ENCODE results near the gene LBR. TPM values are rescaled to one million over a fixed set of nuclear protein-coding genes. Genes with fewer than 3 reads are reported as not detected.
A peak's percentile ranks its signal among the peaks of the same experiment; 100 is the strongest.

The LBR gene
- total RNA-seq, 1 donor = 25.3 TPM

- Histone ChIP-seq H3K36me3 (ENCODE audit: insufficient read depth, low read length) (no peaks in the 10 kb centered on the region), H3K4me2 (ENCODE audit: insufficient read depth, low read length) (no peak overlapping the region), H4K20me1 (ENCODE audit: insufficient read depth, low read length) (no peaks in the 10 kb centered on the region), H3K27ac (ENCODE audit: low read depth, low read length) (no peak overlapping the region), H3K4me1 (ENCODE audit: insufficient read depth, low read length) (peaks cover 28% of the 10 kb centered on the region), H3K79me2 (ENCODE audit: insufficient read depth, low read length) (no peaks in the 10 kb centered on the region), H2AFZ (ENCODE audit: low read length) (peak overlapping the region; percentile 76), H3K4me3 (ENCODE audit: insufficient read depth, low read length) (no peak overlapping the region), H3K27me3 (ENCODE audit: insufficient read depth, low read length) (no peaks in the 10 kb centered on the region), H3K9me3 (ENCODE audit: low read depth, low read length) (no peaks in the 10 kb centered on the region)
- no peak for TF ChIP-seq CTCF (IDR thresholded peaks at IDR 0.05; ENCODE audit: extremely low read depth, low read depth, low read length)
- no peak for DNase-seq (ENCODE audit: insufficient read length, low spot score, missing footprints)
Observed at GRCh38 chr1:225446981-225447615, 19.3 kb upstream of the LBR start.

GRCh38 chr1:225446595-225446960 is 18.7 kb upstream of the LBR start:
- H3K36me3 ChIP-seq (ENCODE audit: insufficient read depth, low read length) = no peaks in the 10 kb centered on the region
- no peak overlapping the region for H3K27ac ChIP-seq (ENCODE audit: low read depth, low read length)
- H3K9me3 ChIP-seq (ENCODE audit: low read depth, low read length) = no peaks in the 10 kb centered on the region
- H3K4me3 ChIP-seq (ENCODE audit: insufficient read depth, low read length) = no peak overlapping the region
- no peak for DNase-seq (ENCODE audit: insufficient read length, low spot score, missing footprints)
- no peaks in the 10 kb centered on the region for H3K79me2 ChIP-seq (ENCODE audit: insufficient read depth, low read length)
- TF ChIP-seq CTCF (IDR thresholded peaks at IDR 0.05; ENCODE audit: extremely low read depth, low read depth, low read length) = no peak
- no peak overlapping the region for H3K4me2 ChIP-seq (ENCODE audit: insufficient read depth, low read length)
- H4K20me1 ChIP-seq (ENCODE audit: insufficient read depth, low read length) = no peaks in the 10 kb centered on the region
- H3K27me3 ChIP-seq (ENCODE audit: insufficient read depth, low read length) = no peaks in the 10 kb centered on the region
- H2AFZ ChIP-seq (ENCODE audit: low read length) = no peak overlapping the region
- peaks cover 28% of the 10 kb centered on the region for H3K4me1 ChIP-seq (ENCODE audit: insufficient read depth, low read length)

- Histone ChIP-seq H3K27me3 (ENCODE audit: insufficient read depth, low read length) (no peaks in the 10 kb centered on the region), H2AFZ (ENCODE audit: low read length) (no peak overlapping the region), H3K79me2 (ENCODE audit: insufficient read depth, low read length) (no peaks in the 10 kb centered on the region), H3K9me3 (ENCODE audit: low read depth, low read length) (no peaks in the 10 kb centered on the region), H3K4me3 (ENCODE audit: insufficient read depth, low read length) (no peak overlapping the region), H3K4me1 (ENCODE audit: insufficient read depth, low read length) (peaks cover 28% of the 10 kb centered on the region), H3K27ac (ENCODE audit: low read depth, low read length) (no peak overlapping the region), H4K20me1 (ENCODE audit: insufficient read depth, low read length) (no peaks in the 10 kb centered on the region), H3K36me3 (ENCODE audit: insufficient read depth, low read length) (no peaks in the 10 kb centered on the region), H3K4me2 (ENCODE audit: insufficient read depth, low read length) (no peak overlapping the region)
- DNase-seq (ENCODE audit: insufficient read length, low spot score, missing footprints) = no peak
- TF ChIP-seq CTCF (IDR thresholded peaks at IDR 0.05; ENCODE audit: extremely low read depth, low read depth, low read length) = no peak
Observed at GRCh38 chr1:225445639-225446594, 18.1 kb upstream of the LBR start.

GRCh38 chr1:225442123-225442505 is 14.3 kb upstream of the LBR start:
- no peaks in the 10 kb centered on the region for H4K20me1 ChIP-seq (ENCODE audit: insufficient read depth, low read length)
- no peaks in the 10 kb centered on the region for H3K79me2 ChIP-seq (ENCODE audit: insufficient read depth, low read length)
- peaks cover 15% of the 10 kb centered on the region for H3K4me1 ChIP-seq (ENCODE audit: insufficient read depth, low read length)
- DNase-seq (ENCODE audit: insufficient read length, low spot score, missing footprints) = no peak
- H2AFZ ChIP-seq (ENCODE audit: low read length) = no peak overlapping the region
- no peak overlapping the region for H3K4me3 ChIP-seq (ENCODE audit: insufficient read depth, low read length)
- H3K27me3 ChIP-seq (ENCODE audit: insufficient read depth, low read length) = no peaks in the 10 kb centered on the region
- TF ChIP-seq CTCF (IDR thresholded peaks at IDR 0.05; ENCODE audit: extremely low read depth, low read depth, low read length) = no peak
- no peak overlapping the region for H3K4me2 ChIP-seq (ENCODE audit: insufficient read depth, low read length)
- no peaks in the 10 kb centered on the region for H3K9me3 ChIP-seq (ENCODE audit: low read depth, low read length)
- no peaks in the 10 kb centered on the region for H3K36me3 ChIP-seq (ENCODE audit: insufficient read depth, low read length)
- no peak overlapping the region for H3K27ac ChIP-seq (ENCODE audit: low read depth, low read length)

All from osteoblast (primary cell).